GM13976 (cell line): ENCODE results near the gene ATP8B3.

Source experiments
- DNase-seq: peaks from one replicate; pipeline ENCODE4 v3.0.0; 2012; ENCODE audit warnings: low spot score
- in situ Hi-C: fragments of 300-500 bp; cut with MboI; formaldehyde crosslinking; loops from one replicate; pipeline ENCODE4 v1.12.0; 2022; ENCODE audit warnings: low sequenced_read_pairs, mixed read lengths, inconsistent platforms; ENCODE audit not compliant: unreplicated experiment
- TF ChIP-seq, protein P1 (sequence below): IDR thresholded peaks from 2 replicates; pipeline ENCODE4 v1.5.1; 2012; ENCODE audit warnings: borderline replicate concordance, mild to moderate bottlenecking; ENCODE audit not compliant: insufficient read depth; ENCODE audit errors: extremely low read depth, missing control alignments, control extremely low read depth

Gene ATP8B3

DNA sequence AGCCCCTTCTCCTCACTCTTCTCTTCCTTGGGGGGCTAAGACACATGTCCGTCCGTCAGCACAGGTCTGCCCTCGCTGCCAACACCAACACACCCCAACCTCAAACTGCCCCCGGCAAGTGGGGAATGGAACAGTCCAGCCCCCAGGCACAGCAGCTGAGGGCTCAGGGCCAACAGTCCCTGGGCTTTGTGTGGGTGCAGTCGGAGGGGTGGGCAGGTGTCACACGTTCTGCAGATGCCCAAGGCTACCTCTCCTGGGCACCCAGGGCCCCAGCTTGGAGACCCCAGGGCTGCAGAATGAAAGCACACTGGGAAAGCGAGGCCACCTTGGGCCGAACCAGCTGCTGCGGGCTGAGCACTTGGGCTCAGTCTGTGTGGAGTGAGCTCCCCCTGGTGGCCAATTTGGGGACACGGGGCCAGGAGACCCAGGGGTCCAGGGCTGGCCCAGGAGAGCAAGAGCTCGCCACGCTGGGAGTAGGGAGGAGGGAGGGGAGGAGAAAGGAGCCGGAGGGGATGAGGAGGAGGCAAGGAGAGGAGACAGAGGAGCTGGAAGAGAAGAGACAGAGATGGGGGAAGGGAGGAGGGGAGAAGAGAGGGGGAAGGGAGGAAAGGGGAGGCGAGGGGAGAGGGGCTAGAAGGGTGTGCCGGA lies 14.0 kb upstream of the ATP8B3 start:
- peak; percentile 94 for DNase-seq
- TF ChIP-seq, protein P1, sequence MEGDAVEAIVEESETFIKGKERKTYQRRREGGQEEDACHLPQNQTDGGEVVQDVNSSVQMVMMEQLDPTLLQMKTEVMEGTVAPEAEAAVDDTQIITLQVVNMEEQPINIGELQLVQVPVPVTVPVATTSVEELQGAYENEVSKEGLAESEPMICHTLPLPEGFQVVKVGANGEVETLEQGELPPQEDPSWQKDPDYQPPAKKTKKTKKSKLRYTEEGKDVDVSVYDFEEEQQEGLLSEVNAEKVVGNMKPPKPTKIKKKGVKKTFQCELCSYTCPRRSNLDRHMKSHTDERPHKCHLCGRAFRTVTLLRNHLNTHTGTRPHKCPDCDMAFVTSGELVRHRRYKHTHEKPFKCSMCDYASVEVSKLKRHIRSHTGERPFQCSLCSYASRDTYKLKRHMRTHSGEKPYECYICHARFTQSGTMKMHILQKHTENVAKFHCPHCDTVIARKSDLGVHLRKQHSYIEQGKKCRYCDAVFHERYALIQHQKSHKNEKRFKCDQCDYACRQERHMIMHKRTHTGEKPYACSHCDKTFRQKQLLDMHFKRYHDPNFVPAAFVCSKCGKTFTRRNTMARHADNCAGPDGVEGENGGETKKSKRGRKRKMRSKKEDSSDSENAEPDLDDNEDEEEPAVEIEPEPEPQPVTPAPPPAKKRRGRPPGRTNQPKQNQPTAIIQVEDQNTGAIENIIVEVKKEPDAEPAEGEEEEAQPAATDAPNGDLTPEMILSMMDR = peak; percentile 94
- in situ Hi-C loops = no loop called here

DNA sequence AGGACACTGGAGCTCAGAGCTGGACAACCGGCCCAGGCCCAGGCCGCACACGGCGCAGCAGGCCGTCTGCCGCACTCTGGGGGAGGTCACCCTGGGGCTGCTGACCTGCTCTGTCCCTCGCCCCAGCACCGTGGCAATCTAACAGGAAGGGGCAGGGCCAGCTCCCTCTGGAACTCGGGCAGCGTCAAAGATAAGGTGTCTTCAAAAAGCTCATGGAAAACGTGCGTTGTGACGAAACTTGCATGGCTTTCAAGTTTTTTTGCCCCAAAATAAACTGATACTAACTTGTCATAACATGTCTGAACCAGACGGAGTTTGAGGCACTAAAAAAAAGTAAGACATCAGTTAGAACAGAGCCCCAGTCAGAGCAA lies 12.2 kb upstream of the ATP8B3 start:
- DNase-seq = no peak
- TF ChIP-seq, protein P1 = no peak
- in situ Hi-C loops = no loop called here

DNA sequence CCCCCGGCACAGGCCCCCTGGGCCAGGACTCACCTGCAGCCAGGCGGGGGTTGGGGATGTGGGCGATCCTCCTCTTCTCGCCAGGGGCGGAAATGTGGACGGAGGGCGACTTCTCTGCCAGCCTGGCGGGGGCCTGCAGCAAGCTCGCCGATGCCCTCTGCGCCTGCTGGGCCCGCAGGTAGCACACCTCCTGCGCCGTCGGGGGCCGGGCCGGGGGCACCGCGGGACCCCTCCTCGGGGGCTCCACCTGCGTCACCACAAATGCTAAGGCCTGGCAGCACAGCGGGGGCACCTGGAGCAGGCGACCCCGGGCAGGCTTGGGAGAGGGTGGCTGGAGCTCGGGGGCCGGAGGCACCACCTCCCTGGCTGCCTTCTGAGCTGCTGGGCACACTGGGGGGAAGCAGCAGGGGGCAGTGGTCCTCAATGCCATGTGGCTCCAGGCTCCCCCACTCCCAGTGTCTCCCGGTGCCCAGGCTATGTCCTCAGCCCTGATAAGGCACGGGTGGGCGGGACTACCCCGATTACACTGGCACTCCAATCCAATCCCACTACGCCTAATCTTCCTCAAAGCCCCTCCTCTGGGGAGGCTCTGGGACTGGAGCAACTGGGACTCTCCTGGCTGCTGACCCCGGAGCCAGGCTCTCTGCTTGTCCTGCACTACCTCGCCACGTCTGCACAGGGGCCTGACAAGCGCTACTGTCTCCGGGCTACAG lies 11.6 kb upstream of the ATP8B3 start:
- TF ChIP-seq, protein P1 = no peak
- in situ Hi-C loops = no loop called here
- DNase-seq = no peak

DNA sequence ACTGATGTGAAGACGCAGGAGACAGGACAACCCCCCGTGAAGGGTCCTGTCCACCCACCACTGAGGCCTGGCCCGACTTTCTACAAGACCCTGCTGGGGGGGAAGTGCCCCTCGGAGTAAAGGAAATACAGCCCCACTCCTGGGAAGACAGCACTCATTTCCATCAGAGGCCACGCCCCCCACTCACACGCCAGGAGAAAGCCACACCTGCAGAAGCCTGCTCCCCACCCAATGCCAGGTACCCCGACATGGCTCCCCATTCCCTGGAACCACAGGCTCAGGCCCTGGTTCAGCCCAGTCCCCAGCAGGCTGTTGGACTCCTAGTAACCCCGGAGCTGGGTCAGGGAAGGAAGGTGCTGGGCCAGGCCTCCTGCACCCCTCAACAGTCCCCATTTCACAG lies 10.9 kb upstream of the ATP8B3 start:
- in situ Hi-C loops = no loop called here
- no peak for DNase-seq
- TF ChIP-seq, protein P1 = no peak

DNA sequence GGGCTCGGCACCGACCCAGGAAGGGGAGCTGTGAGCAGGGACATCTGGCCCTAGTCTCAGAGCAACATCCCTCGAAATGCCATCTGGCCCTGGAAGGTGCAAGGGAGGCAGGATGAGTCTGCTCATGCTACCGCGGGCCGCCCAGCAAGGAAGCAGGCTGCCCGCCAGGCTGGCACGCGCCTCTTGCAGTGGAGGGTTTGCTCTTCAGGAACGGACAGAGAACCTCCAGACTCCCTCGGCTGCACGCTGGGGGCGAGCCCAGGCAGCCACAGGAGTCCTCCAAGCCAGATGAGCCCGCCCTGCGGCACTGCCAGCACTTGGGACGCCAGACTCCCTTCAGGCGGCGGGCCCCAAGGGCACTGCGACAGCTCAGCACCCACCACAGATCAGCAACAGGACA lies 10.1 kb upstream of the ATP8B3 start:
- TF ChIP-seq, protein P1 = no peak

DNA sequence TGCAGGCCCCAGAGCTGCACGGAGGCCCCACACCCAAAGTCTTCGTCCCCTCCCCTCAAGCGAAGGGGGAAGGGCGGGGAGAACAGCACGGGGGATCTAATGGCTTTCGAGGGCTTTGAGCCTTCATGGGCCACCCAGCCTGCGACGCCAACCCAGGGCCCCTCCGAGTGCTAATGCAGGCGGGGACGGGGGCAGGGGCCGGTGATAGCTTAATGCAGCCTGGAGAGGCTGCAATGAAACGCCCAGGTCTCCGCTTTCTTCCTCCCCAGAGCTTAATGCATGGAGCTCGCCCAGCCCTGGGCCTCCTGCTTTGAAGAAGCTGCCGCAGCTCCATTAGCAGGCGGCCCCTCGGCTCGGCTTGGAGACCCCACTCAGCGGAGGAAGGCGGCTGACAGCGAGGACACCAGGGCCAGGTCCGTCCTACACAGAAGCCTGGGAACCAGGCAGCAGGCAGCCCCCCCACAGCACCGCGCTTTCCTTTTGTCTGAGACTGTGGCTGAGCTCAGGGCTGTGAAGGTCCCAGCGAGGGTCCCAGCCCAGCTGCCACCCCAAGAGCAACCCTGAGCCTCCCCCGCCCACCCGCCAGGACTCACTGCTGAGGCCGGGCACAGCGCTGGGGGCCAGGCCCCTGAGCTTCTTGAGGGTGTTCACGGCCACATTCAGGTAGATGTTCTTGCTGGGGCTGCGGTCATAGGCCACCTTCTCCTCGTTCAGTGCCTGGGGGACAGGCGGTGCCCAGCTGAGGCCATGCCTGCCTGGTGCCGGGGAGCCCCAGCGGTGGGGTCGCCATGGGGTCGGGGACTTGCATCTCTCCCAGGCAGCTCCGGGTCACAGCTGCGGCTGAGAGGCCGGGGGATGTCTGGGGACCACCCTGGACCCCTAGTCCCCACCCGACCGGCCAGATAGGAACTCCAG lies 7.5 kb upstream of the ATP8B3 start:
- in situ Hi-C loops = no loop called here
- no peak for DNase-seq
- TF ChIP-seq, protein P1 = no peak

More for the DNA sequence above, 10.1 kb upstream of the ATP8B3 start:
- in situ Hi-C loops = no loop called here
- no peak for DNase-seq
